GM21529 (cell line): Measurements from ENCODE around the gene MPI.
"Not testable (repeated sequence)": the region's sequence is repeated elsewhere in the genome, so short reads cannot be mapped to it uniquely, and the experiment has no call there.

Experiments
- ATAC-seq: cut with Tn5 transposase; IDR thresholded peaks from one replicate; pipeline ENCODE4 v1.9.1; 2021; ENCODE audit not compliant: unreplicated experiment

Gene MPI

GRCh38 chr15:74863239-74864056 lies 26.4 kb upstream of the MPI start:
- no peak for ATAC-seq

- ATAC-seq = no peak
Observed at GRCh38 chr15:74864296-74864695, 25.5 kb upstream of the MPI start.

- no peak for ATAC-seq
Observed at GRCh38 chr15:74865316-74865715, 24.5 kb upstream of the MPI start.

GRCh38 chr15:74866090-74866489 lies 23.8 kb upstream of the MPI start:
- no peak for ATAC-seq

GRCh38 chr15:74867466-74868038 lies 22.3 kb upstream of the MPI start:
- ATAC-seq = no peak

- no peak for ATAC-seq
Observed at GRCh38 chr15:74868059-74868458, 21.8 kb upstream of the MPI start.

GRCh38 chr15:74869372-74869725 lies 20.5 kb upstream of the MPI start:
- no peak for ATAC-seq

GRCh38 chr15:74869726-74870407 lies 20.0 kb upstream of the MPI start:
- ATAC-seq = peak; percentile 52

- no peak for ATAC-seq
Observed at GRCh38 chr15:74870436-74871215, 19.2 kb upstream of the MPI start.

- no peak for ATAC-seq
Observed at GRCh38 chr15:74872702-74873035, 17.2 kb upstream of the MPI start.

- peak; percentile 72 for ATAC-seq
Observed at GRCh38 chr15:74873036-74873755, 16.6 kb upstream of the MPI start, which contains the start of gene SCAMP2. Gene SCAMP2 (minus strand): TSS chr15:74873365. CDS start chr15:74873255, 110 bp downstream.

GRCh38 chr15:74873756-74874424 lies 16.0 kb upstream of the MPI start:
- no peak for ATAC-seq

- no peak for ATAC-seq
Observed at GRCh38 chr15:74878273-74878672, 11.6 kb upstream of the MPI start.

- ATAC-seq = no peak
Observed at GRCh38 chr15:74882528-74882927, 7.3 kb upstream of the MPI start.

- no peak for ATAC-seq
Observed at GRCh38 chr15:74884428-74885223, 5.2 kb upstream of the MPI start.

- no peak for ATAC-seq
Observed at GRCh38 chr15:74885461-74885860, 4.4 kb upstream of the MPI start.

- ATAC-seq = not testable (repeated sequence)
Observed at GRCh38 chr15:74887537-74888193, 2.2 kb upstream of the MPI start.

GRCh38 chr15:74888716-74889115 lies 1.1 kb upstream of the MPI start:
- no peak for ATAC-seq

GRCh38 chr15:74889390-74889882 lies 406 bp upstream of the MPI start:
- ATAC-seq = no peak
